Liver (tissue), 9 donors: ENCODE results near the gene EXT2. TPM values are rescaled to one million over a fixed set of nuclear protein-coding genes. Genes with fewer than 3 reads are reported as not detected.

ENCODE experiments used
- DNase-seq: peaks from one replicate; pipeline ENCODE4 v3.0.0-alpha.2; 2017; ENCODE audit warnings: low spot score
- H3K27ac ChIP-seq, 2 donors: one replicate each; pipeline ENCODE4 v1.7.0; 2013; ENCODE audit warnings: inconsistent platforms in 2 of 2, low read length in 2 of 2, control low read depth in 1 of 2, low read depth in 1 of 2, mild to moderate bottlenecking in 1 of 2
- H3K27me3 ChIP-seq, 4 donors: one replicate each; pipeline versions ENCODE4 v1.6.1 to v1.7.0; 2013; ENCODE audit warnings: low read length in 3 of 4, inconsistent platforms in 1 of 4, mild to moderate bottlenecking in 1 of 4, moderate library complexity in 1 of 4; ENCODE audit not compliant: control insufficient read depth in 4 of 4, insufficient read depth in 4 of 4
- H3K36me3 ChIP-seq, 4 donors: one replicate each; pipeline versions ENCODE4 v1.6.1 to v1.7.0; 2013; ENCODE audit warnings: low read length in 3 of 4, mild to moderate bottlenecking in 3 of 4, low read depth in 1 of 4, moderate library complexity in 1 of 4; ENCODE audit not compliant: control insufficient read depth in 4 of 4, insufficient read depth in 3 of 4
- H3K4me1 ChIP-seq, 4 donors: one replicate each; pipeline versions ENCODE4 v1.6.1 to v1.7.0; 2013; ENCODE audit warnings: low read length in 3 of 4, mild to moderate bottlenecking in 3 of 4, moderate library complexity in 1 of 4; ENCODE audit not compliant: control insufficient read depth in 4 of 4, insufficient read depth in 4 of 4
- H3K4me3 ChIP-seq, 3 donors: one replicate each; pipeline versions ENCODE4 v1.6.1 to v1.7.0; 2013; ENCODE audit warnings: low read length in 3 of 3, control low read depth in 1 of 3, low read depth in 1 of 3, mild to moderate bottlenecking in 1 of 3
- H3K9ac ChIP-seq, 2 donors: one replicate each; pipeline ENCODE4 v1.7.0; 2013; ENCODE audit warnings: low read length in 2 of 2, mild to moderate bottlenecking in 2 of 2, moderate library complexity in 2 of 2, control low read depth in 1 of 2, low read depth in 1 of 2
- H3K9me3 ChIP-seq, 4 donors: one replicate each; pipeline versions ENCODE4 v1.6.1 to v1.7.0; 2013; ENCODE audit warnings: low read length in 3 of 4; ENCODE audit not compliant: control insufficient read depth in 4 of 4
- EGR1 ChIP-seq, 2 donors: IDR thresholded peaks; 2 replicates each; pipeline ENCODE4 v1.6.1; 2016 to 2018; ENCODE audit warnings: antibody characterized with exemption in 2 of 2, low read depth in 2 of 2
- FOXA1 ChIP-seq: IDR thresholded peaks from 2 replicates; pipeline ENCODE4 v1.6.1; 2016; ENCODE audit warnings: antibody characterized with exemption
- FOXA2 ChIP-seq: IDR thresholded peaks from 2 replicates; pipeline ENCODE4 v1.6.1; 2016; ENCODE audit warnings: antibody characterized with exemption
- GABPA ChIP-seq, 2 donors: IDR thresholded peaks in 1 of 2; conservative IDR thresholded peaks in 1 of 2; 2 replicates each; pipeline ENCODE4 v1.6.1; 2016; ENCODE audit warnings: antibody characterized with exemption in 2 of 2, mild to moderate bottlenecking in 1 of 2, moderate library complexity in 1 of 2
- HNF4A ChIP-seq, 2 donors: conservative IDR thresholded peaks; 2 replicates each; pipeline ENCODE4 v1.6.1; 2016; ENCODE audit warnings: antibody characterized with exemption in 2 of 2, mild to moderate bottlenecking in 2 of 2
- HNF4G ChIP-seq: IDR thresholded peaks from 2 replicates; pipeline ENCODE4 v1.6.1; 2016; ENCODE audit warnings: antibody characterized with exemption
- JUND ChIP-seq, 2 donors: IDR thresholded peaks; 2 replicates each; pipeline ENCODE4 v1.6.1; 2016; ENCODE audit warnings: antibody characterized with exemption in 2 of 2
- NR2F2 ChIP-seq: IDR thresholded peaks from 2 replicates; pipeline ENCODE4 v1.6.1; 2016; ENCODE audit warnings: antibody characterized with exemption
- RAD21 ChIP-seq, 2 donors: IDR thresholded peaks; 2 replicates each; pipeline ENCODE4 v1.6.1; 2016; ENCODE audit warnings: antibody characterized with exemption in 2 of 2, mild to moderate bottlenecking in 2 of 2
- REST ChIP-seq: IDR thresholded peaks from 2 replicates; pipeline ENCODE4 v1.6.1; 2016; ENCODE audit warnings: antibody characterized with exemption, mild to moderate bottlenecking
- RXRA ChIP-seq, 2 donors: IDR thresholded peaks; 2 replicates each; pipeline ENCODE4 v1.6.1; 2017 to 2018; ENCODE audit warnings: antibody characterized with exemption in 2 of 2, mild to moderate bottlenecking in 1 of 2
- SP1 ChIP-seq: IDR thresholded peaks from 2 replicates; pipeline ENCODE4 v1.6.1; 2018; ENCODE audit warnings: antibody characterized with exemption, mild to moderate bottlenecking
- TAF1 ChIP-seq: conservative IDR thresholded peaks from 2 replicates; pipeline ENCODE4 v1.6.1; 2016; ENCODE audit warnings: antibody characterized with exemption, mild to moderate bottlenecking
- YY1 ChIP-seq: IDR thresholded peaks from 2 replicates; pipeline ENCODE4 v1.6.1; 2016; ENCODE audit warnings: antibody characterized with exemption, mild to moderate bottlenecking
- ZBTB33 ChIP-seq: IDR thresholded peaks from 2 replicates; pipeline ENCODE4 v1.6.1; 2016; ENCODE audit warnings: antibody characterized with exemption
- WGBS: extraction: QIAGEN DNeasy Blood & Tissue Kit; methylation state at CpG from one replicate; pipeline ENCODE4 v1.1.7; 2013; 5-methylcytosine and 5-hydroxymethylcytosine counted together
- polyA plus RNA-seq, 2 donors: library from polyadenylated mRNA; stranded (reverse) in 1 of 2; unstranded in 1 of 2; fragments of 200-250 nt in 1 of 2; fragments of >200 nt in 1 of 2; fragmentation: Nextera tagmentation in 1 of 2; extraction: Ambion mirVana in 1 of 2; gene quantifications; one replicate each; pipeline versions ENCODE4 v1.2.1 to v1.2.3, GENCODE V29; 2013 to 2015
- total RNA-seq, 2 donors: library from RNA; depleted of rRNA; stranded (reverse); fragments of >200 nt; gene quantifications; one replicate each; pipeline ENCODE4 v1.2.3, GENCODE V29; 2014
- TF ChIP-seq, protein P1 (sequence below): fragments of 150-350 bp; IDR thresholded peaks from 2 replicates; pipeline ENCODE4 v1.5.1; 2017; ENCODE audit warnings: improper control_type of control experiment, low read depth, low read length; ENCODE audit not compliant: missing input control
- TF ChIP-seq, protein P2 (sequence below): IDR thresholded peaks from 2 replicates; pipeline ENCODE4 v1.6.1; 2016; ENCODE audit warnings: antibody characterized with exemption
- TF ChIP-seq, protein P3 (sequence below): IDR thresholded peaks from 2 replicates; pipeline ENCODE4 v1.6.1; 2016; ENCODE audit warnings: antibody characterized with exemption
- donor health status: healthy.
- donor health status: healthy.
- donor health status: healthy.
- donor health status: healthy.
- donor health status: healthy.

The EXT2 gene
- total and polyA plus RNA-seq, 4 donors = 8.4 to 36.1 (median 29.8) TPM

DNA sequence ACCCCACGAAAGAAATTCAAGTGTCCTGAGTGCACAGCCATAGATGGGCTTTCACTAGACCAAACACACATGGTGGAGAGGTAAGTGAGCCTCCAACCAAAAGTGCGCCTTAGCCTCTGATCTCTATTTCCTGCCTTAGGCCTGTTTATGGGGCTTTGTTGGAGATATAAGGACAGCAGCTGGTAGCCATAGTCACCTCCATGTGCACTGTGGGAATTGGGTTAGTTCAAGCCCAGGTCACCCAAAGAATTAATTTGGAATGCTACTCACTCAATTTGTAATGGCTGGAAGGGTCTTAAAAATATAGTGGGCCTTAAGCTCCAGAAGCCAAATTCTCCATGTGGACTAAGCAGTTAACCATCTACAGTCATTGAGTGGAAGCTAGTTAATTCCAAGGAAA lies 140.8 kb downstream of the EXT2 start (continued):
- TF ChIP-seq RXRA (IDR thresholded peaks at IDR 0.05) = no peak
- TF ChIP-seq, protein P1, sequence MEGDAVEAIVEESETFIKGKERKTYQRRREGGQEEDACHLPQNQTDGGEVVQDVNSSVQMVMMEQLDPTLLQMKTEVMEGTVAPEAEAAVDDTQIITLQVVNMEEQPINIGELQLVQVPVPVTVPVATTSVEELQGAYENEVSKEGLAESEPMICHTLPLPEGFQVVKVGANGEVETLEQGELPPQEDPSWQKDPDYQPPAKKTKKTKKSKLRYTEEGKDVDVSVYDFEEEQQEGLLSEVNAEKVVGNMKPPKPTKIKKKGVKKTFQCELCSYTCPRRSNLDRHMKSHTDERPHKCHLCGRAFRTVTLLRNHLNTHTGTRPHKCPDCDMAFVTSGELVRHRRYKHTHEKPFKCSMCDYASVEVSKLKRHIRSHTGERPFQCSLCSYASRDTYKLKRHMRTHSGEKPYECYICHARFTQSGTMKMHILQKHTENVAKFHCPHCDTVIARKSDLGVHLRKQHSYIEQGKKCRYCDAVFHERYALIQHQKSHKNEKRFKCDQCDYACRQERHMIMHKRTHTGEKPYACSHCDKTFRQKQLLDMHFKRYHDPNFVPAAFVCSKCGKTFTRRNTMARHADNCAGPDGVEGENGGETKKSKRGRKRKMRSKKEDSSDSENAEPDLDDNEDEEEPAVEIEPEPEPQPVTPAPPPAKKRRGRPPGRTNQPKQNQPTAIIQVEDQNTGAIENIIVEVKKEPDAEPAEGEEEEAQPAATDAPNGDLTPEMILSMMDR = no peak
- no peak for TF ChIP-seq HNF4A (conservative IDR thresholded peaks at IDR 0.05)

DNA sequence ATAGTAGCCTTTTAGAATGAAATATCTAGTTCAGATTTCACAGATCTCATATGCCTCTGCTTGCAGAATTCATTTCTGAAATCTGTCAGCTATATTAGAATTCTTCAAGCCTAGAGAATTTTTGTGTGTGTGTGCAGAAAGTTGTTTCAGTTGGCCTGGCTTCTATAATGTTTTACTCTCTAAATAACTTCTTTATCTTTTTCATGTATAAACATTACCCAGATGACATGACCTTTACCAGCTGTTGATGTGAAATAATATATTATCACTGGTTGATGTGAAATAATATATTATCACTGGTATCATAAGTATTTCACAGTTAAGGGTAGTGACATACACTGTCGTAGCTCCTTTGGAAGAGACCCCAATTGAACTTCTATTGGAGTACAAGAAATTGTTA lies 141.7 kb downstream of the EXT2 start:
- Histone ChIP-seq H3K36me3 (peaks cover 0 to 16% (median 12%) of the 10 kb centered on the region in 4 donors), H3K4me3 (no peak overlapping the region), H3K27me3 (no peaks in the 10 kb centered on the region), H3K4me1 (no peaks in the 10 kb centered on the region), H3K9me3 (no peaks in the 10 kb centered on the region), H3K9ac (no peak overlapping the region), H3K27ac (no peak overlapping the region)
- no peak for DNase-seq
- TF ChIP-seq HNF4A (conservative IDR thresholded peaks at IDR 0.05) (no peak), RXRA (IDR thresholded peaks at IDR 0.05) (no peak), YY1 (no peak), REST (no peak), JUND (IDR thresholded peaks at IDR 0.05) (no peak), ZBTB33 (no peak), TAF1 (no peak), NR2F2 (no peak), FOXA2 (no peak), HNF4G (no peak), FOXA1 (no peak), GABPA (IDR thresholded peaks at IDR 0.05 in 1 of 2, conservative IDR thresholded peaks at IDR 0.05 in 1 of 2) (no peak), SP1 (no peak), RAD21 (IDR thresholded peaks at IDR 0.05) (no peak), EGR1 (IDR thresholded peaks at IDR 0.05; ENCODE audit: low read depth in 2 of 2) (no peak)
- TF ChIP-seq, protein P2, sequence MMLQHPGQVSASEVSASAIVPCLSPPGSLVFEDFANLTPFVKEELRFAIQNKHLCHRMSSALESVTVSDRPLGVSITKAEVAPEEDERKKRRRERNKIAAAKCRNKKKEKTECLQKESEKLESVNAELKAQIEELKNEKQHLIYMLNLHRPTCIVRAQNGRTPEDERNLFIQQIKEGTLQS = no peak
- TF ChIP-seq, protein P3, sequence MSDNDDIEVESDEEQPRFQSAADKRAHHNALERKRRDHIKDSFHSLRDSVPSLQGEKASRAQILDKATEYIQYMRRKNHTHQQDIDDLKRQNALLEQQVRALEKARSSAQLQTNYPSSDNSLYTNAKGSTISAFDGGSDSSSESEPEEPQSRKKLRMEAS = no peak
- TF ChIP-seq, protein P1 = no peak
- 93% methylated on average over 1 of the region's 1 CpG for WGBS
